Neural progenitor cell (in vitro differentiated cells): ENCODE results near the gene RAE1. TPM values are rescaled to one million over a fixed set of nuclear protein-coding genes. Genes with fewer than 3 reads are reported as not detected.
A peak's percentile ranks its signal among the peaks of the same experiment; 100 is the strongest.

ENCODE experiments used
- DNase-seq: peaks from one replicate; pipeline ENCODE4 v3.0.0-alpha.2; 2016; ENCODE audit warnings: low spot score
- H2AFZ ChIP-seq: fragments of 200-600 bp; sonication (generic); replicated peaks from 2 replicates; pipeline ENCODE4 v1.6.1; 2016; ENCODE audit warnings: antibody characterized with exemption
- H3F3A ChIP-seq: fragments of 200-600 bp; sonication (generic); 2 replicates; pipeline ENCODE4 v1.6.1; 2016; ENCODE audit warnings: antibody characterized with exemption, low read depth
- H3K27ac ChIP-seq: fragments of 200-600 bp; sonication (generic); 2 replicates; pipeline ENCODE4 v1.5.1; 2016; ENCODE audit warnings: mild to moderate bottlenecking
- H3K27me3 ChIP-seq: fragments of 200-600 bp; sonication (generic); 2 replicates; pipeline ENCODE4 v1.6.1; 2016; ENCODE audit warnings: mild to moderate bottlenecking, moderate library complexity
- H3K36me3 ChIP-seq: fragments of 200-600 bp; sonication (generic); 2 replicates; pipeline ENCODE4 v1.5.1; 2016
- H3K4me1 ChIP-seq: fragments of 200-600 bp; sonication (generic); 2 replicates; pipeline ENCODE4 v1.6.1; 2016; ENCODE audit warnings: mixed run types
- H3K4me2 ChIP-seq: fragments of 200-600 bp; sonication (generic); 2 replicates; pipeline ENCODE4 v1.6.1; 2016
- H3K4me3 ChIP-seq: fragments of 200-600 bp; sonication (generic); 2 replicates; pipeline ENCODE4 v1.5.1; 2016
- H3K79me2 ChIP-seq: fragments of 200-600 bp; sonication (generic); 2 replicates; pipeline ENCODE4 v1.6.1; 2016; ENCODE audit warnings: low read depth
- H3K9ac ChIP-seq: fragments of 200-600 bp; sonication (generic); 2 replicates; pipeline ENCODE4 v1.6.1; 2016
- H3K9me3 ChIP-seq: fragments of 200-600 bp; sonication (generic); 2 replicates; pipeline ENCODE4 v1.5.1; 2016; ENCODE audit warnings: low read depth
- H4K20me1 ChIP-seq: fragments of 200-600 bp; sonication (generic); 2 replicates; pipeline ENCODE4 v1.6.1; 2016; ENCODE audit warnings: low read depth
- H3K27ac Mint-ChIP-seq: 3 replicates; pipeline ENCODE4 v1.8.0; 2021; ENCODE audit warnings: mixed read lengths
- H3K27me3 Mint-ChIP-seq: 2 replicates; pipeline ENCODE4 v1.8.0; 2022; ENCODE audit warnings: low read depth, mild to moderate bottlenecking, inconsistent platforms, moderate library complexity, mixed read lengths; ENCODE audit not compliant: insufficient read depth
- H3K36me3 Mint-ChIP-seq: 3 replicates; pipeline ENCODE4 v1.8.0; 2021; ENCODE audit warnings: mixed read lengths
- H3K4me1 Mint-ChIP-seq: 3 replicates; pipeline ENCODE4 v1.8.0; 2021; ENCODE audit warnings: mixed read lengths
- H3K4me3 Mint-ChIP-seq: 3 replicates; pipeline ENCODE4 v1.8.0; 2021; ENCODE audit warnings: mild to moderate bottlenecking, moderate library complexity, mixed read lengths
- H3K9me3 Mint-ChIP-seq: 3 replicates; pipeline ENCODE4 v1.8.0; 2020; ENCODE audit warnings: mixed read lengths
- CTCF ChIP-seq: fragments of 200-600 bp; sonication (generic); IDR thresholded peaks from 2 replicates; pipeline ENCODE4 v1.5.1; 2017; ENCODE audit warnings: antibody characterized with exemption, mild to moderate bottlenecking
- EZH2 ChIP-seq: fragments of 200-600 bp; sonication (generic); IDR thresholded peaks from 2 replicates; pipeline ENCODE4 v1.6.1; 2017; ENCODE audit warnings: antibody characterized with exemption, mild to moderate bottlenecking, moderate library complexity
- EZH2phosphoT487 ChIP-seq: fragments of 200-600 bp; sonication (generic); IDR thresholded peaks from 2 replicates; pipeline ENCODE4 v1.6.1; 2017; ENCODE audit warnings: antibody characterized with exemption
- total RNA-seq: library from RNA; depleted of rRNA; stranded (reverse); fragments of >200 nt; gene quantifications from 2 replicates; pipeline ENCODE4 v1.2.3, GENCODE V29; 2015; ENCODE audit warnings: low replicate concordance

The RAE1 gene
- total RNA-seq, 1 donor from 2014 or later: 77.6 TPM

- no peak overlapping the region for H3K9ac ChIP-seq
- no peaks in the 10 kb centered on the region for H3K9me3 ChIP-seq
- H3K27ac Mint-ChIP-seq: no peak overlapping the region
- no peaks in the 10 kb centered on the region for H3K79me2 ChIP-seq
- H4K20me1 ChIP-seq: peaks cover 5% of the 10 kb centered on the region
- TF ChIP-seq EZH2 (no peak), CTCF (no peak), EZH2phosphoT487 (no peak)
- H3K4me3 ChIP-seq: no peak overlapping the region
- no peaks in the 10 kb centered on the region for H3K36me3 ChIP-seq
- no peaks in the 10 kb centered on the region for H3K4me1 ChIP-seq
- no peaks in the 10 kb centered on the region for H3K9me3 Mint-ChIP-seq
- peaks cover 23% of the 10 kb centered on the region for H3K4me1 Mint-ChIP-seq
- no peak overlapping the region for H3K4me3 Mint-ChIP-seq
- no peak overlapping the region for H2AFZ ChIP-seq
- no peak overlapping the region for H3K4me2 ChIP-seq
- peak overlapping the region; percentile 53 for H3K27ac ChIP-seq
- H3F3A ChIP-seq: peaks cover 13% of the 10 kb centered on the region
- no peaks in the 10 kb centered on the region for H3K27me3 ChIP-seq
- H3K36me3 Mint-ChIP-seq: peaks cover 4% of the 10 kb centered on the region
- no peaks in the 10 kb centered on the region for H3K27me3 Mint-ChIP-seq
- no peak for DNase-seq
These were observed 59.4 kb downstream of the RAE1 start for GRCh38 chr20:57410398-57410920.

DNA sequence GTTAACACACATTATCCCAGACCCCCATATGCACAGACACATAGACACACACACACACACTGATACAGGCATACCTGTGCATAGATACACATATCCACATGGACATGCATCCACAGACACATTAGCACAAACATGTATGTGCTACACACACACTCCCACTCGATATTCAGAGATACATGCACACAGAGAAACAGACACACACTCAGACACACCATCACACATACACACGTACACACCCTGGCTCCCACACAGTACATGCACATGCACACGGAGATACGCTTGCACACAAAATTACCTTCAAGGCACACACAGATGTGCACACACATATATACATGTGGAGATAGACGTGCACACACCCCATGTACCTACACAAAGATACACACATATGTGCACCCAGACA lies 59.9 kb downstream of the RAE1 start:
- Histone ChIP-seq H3K36me3 (no peaks in the 10 kb centered on the region), H2AFZ (no peak overlapping the region), H3K27ac (no peak overlapping the region), H3K4me1 (no peaks in the 10 kb centered on the region), H3K9ac (no peak overlapping the region), H3K9me3 (no peaks in the 10 kb centered on the region), H3K79me2 (no peaks in the 10 kb centered on the region), H3K4me3 (no peak overlapping the region), H4K20me1 (peaks cover 5% of the 10 kb centered on the region), H3K4me2 (no peak overlapping the region), H3F3A (peaks cover 13% of the 10 kb centered on the region), H3K27me3 (no peaks in the 10 kb centered on the region)
- Mint-ChIP-seq H3K36me3 (peaks cover 4% of the 10 kb centered on the region), H3K9me3 (no peaks in the 10 kb centered on the region), H3K4me1 (peaks cover 24% of the 10 kb centered on the region), H3K27me3 (peaks cover 2% of the 10 kb centered on the region), H3K4me3 (no peak overlapping the region), H3K27ac (peak overlapping the region; percentile 7)
- no peak for DNase-seq
- no peak for TF ChIP-seq CTCF
- TF ChIP-seq EZH2phosphoT487: no peak

DNA sequence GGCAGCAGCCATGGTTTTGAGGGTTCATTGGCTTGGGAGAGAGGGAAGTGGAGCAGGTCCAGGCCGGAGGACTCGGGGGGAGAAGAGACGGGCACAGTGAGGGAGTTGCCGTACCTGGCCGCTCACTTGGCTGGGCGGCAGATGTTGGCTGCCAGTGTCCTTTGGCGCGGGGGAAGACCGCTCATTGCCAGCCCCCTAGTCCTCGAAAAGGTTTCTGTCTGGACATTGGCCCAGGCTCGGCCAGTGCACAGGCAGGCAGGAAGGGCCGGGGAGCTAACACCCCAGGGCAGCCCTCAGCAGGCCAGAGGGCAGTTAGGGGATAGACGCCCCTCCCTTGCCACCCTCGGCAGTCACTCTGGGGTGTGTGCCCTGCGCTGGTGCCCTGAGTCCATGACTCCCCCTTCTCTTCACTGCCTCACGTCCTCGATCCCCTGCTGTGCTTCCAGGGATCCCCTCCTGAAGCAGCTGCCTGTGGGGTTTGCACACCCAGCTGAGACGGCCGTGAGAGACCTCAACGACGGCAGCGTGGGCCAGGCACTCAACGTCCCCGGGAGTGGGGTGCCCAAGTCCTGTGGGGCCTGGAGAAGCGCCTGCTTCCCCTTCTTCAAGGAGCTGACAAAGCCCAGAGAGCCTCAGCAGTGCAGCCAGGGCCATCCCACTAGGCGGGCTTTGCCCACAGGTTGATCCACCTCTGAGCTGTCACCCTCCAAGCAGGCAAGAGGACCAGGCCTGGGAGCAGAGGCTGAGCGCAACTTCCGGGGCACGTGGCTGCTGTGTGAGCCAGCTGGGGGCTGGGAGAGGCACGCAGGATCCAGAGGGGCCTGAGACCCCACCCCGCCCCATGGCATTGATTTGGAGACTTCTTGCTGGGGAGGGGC lies 60.6 kb downstream of the RAE1 start:
- Histone ChIP-seq H4K20me1 (peaks cover 5% of the 10 kb centered on the region), H3K4me1 (no peaks in the 10 kb centered on the region), H3K27ac (no peak overlapping the region), H3K9ac (no peak overlapping the region), H3K4me3 (no peak overlapping the region), H2AFZ (no peak overlapping the region), H3K9me3 (no peaks in the 10 kb centered on the region), H3K79me2 (no peaks in the 10 kb centered on the region), H3K27me3 (no peaks in the 10 kb centered on the region), H3F3A (peaks cover 13% of the 10 kb centered on the region), H3K36me3 (no peaks in the 10 kb centered on the region), H3K4me2 (no peak overlapping the region)
- peaks cover 4% of the 10 kb centered on the region for H3K36me3 Mint-ChIP-seq
- H3K9me3 Mint-ChIP-seq: no peaks in the 10 kb centered on the region
- peaks cover 2% of the 10 kb centered on the region for H3K27me3 Mint-ChIP-seq
- no peak overlapping the region for H3K27ac Mint-ChIP-seq
- no peak for DNase-seq
- H3K4me1 Mint-ChIP-seq: peaks cover 26% of the 10 kb centered on the region
- H3K4me3 Mint-ChIP-seq: no peak overlapping the region
- no peak for TF ChIP-seq EZH2phosphoT487
- no peak for TF ChIP-seq CTCF
- TF ChIP-seq EZH2: no peak
